Heart right ventricle (tissue), 16 donors: ENCODE results near the gene KLC3. TPM values are rescaled to one million over a fixed set of nuclear protein-coding genes. Genes with fewer than 3 reads are reported as not detected.
A peak's percentile ranks its signal among the peaks of the same experiment; 100 is the strongest.

Source experiments
- ATAC-seq, 8 donors: fragments of 200-7000 bp; cut with Tn5 transposase; one replicate each; pipeline ENCODE4 v1.9.1; 2020; ENCODE audit warnings: mild to moderate bottlenecking in 8 of 8, moderate library complexity in 8 of 8, moderate number of reproducible peaks in 1 of 8
- DNase-seq, 2 donors: peaks; one replicate each; pipeline ENCODE4 v3.0.0-alpha.2; 2020
- H3K27ac ChIP-seq, 10 donors: fragments of 200-600 bp; sonication (generic) in 2 of 10; one replicate each; pipeline versions ENCODE4 v1.5.0 to v1.8.0; 2020 to 2022; ENCODE audit warnings: mild to moderate bottlenecking in 3 of 10
- H3K27me3 ChIP-seq, 7 donors: fragments of 200-600 bp; one replicate each; pipeline ENCODE4 v1.8.0; 2021 to 2022; ENCODE audit warnings: mild to moderate bottlenecking in 2 of 7
- H3K36me3 ChIP-seq, 9 donors: fragments of 200-600 bp; sonication (generic) in 1 of 9; one replicate each; pipeline versions ENCODE4 v1.5.0 to v1.8.0; 2020 to 2022; ENCODE audit warnings: mild to moderate bottlenecking in 2 of 9
- H3K4me1 ChIP-seq, 9 donors: fragments of 200-600 bp; sonication (generic) in 1 of 9; one replicate each; pipeline versions ENCODE4 v1.5.0 to v1.8.0; 2020 to 2022; ENCODE audit warnings: mild to moderate bottlenecking in 4 of 9
- H3K4me3 ChIP-seq, 10 donors: fragments of 200-600 bp; sonication (generic) in 2 of 10; one replicate each; pipeline versions ENCODE4 v1.5.0 to v1.8.0; 2020 to 2022; ENCODE audit warnings: mild to moderate bottlenecking in 7 of 10, moderate library complexity in 2 of 10
- H3K9me3 ChIP-seq, 11 donors: fragments of 200-600 bp in 10 of 11; sonication (generic) in 2 of 11; one replicate each; pipeline versions ENCODE4 v1.5.0 to v1.8.0; 2013 to 2022; ENCODE audit warnings: mild to moderate bottlenecking in 2 of 11, control low read depth in 1 of 11, moderate library complexity in 1 of 11
- WGBS, 2 donors: extraction: QIAGEN DNeasy Blood & Tissue Kit; methylation state at CpG; one replicate each; pipeline ENCODE4 v1.1.7; 2013; ENCODE audit warnings: inconsistent platforms in 1 of 2; 5-methylcytosine and 5-hydroxymethylcytosine counted together
- intact Hi-C, 10 donors: fragments of 100-400 bp; cut with DNase I; formaldehyde crosslinking; loops; one replicate each; pipeline versions ENCODE4 v1.11.1 to v1.14.2; 2022
- polyA plus RNA-seq, 2 donors: library from polyadenylated mRNA; stranded (reverse); fragments of 200-250 nt; gene quantifications; one replicate each; pipeline ENCODE4 v1.2.3, GENCODE V29; 2013
- total RNA-seq, 10 donors: library from RNA; stranded (reverse); fragmentation: NEBNext Ultra II Directional in 3 of 10; extraction: Animal tissue kit (Norgen Biotek cat#: 25700) in 3 of 10; gene quantifications; one replicate each; pipeline versions ENCODE4 v1.2.1 to v1.2.4, GENCODE V29; 2021 to 2023
- TF ChIP-seq, protein P1 (sequence below), 9 donors: fragments of 200-600 bp; sonication (generic) in 2 of 9; IDR thresholded peaks; one replicate each; pipeline versions ENCODE4 v1.5.0 to v1.8.0; 2021 to 2022; ENCODE audit warnings: antibody characterized with exemption in 9 of 9, mild to moderate bottlenecking in 5 of 9, moderate library complexity in 1 of 9
- donor health status: Arrhythmogenic right ventricular cardiomyopathy.
- donor health status: ischemic (EF 13 %, LVEDD 7.1; RV severe dilation, severe dysfunction).
- donor health status: healthy with polysubstance abuse.
- donor health status: DM: no; HTN: yes; CAD: no.
- donor health status: DM: no; HTN: no; CAD: no.
- donor health status: ischemic (EF 25% LVEDD 6.9; RV normal size, moderate dysfunction).
- donor health status: ischemic (EF 25% LVEDD 5.7; RV mildly dilated, moderate dysfunction).
- donor health status: healthy.
- donor health status: DM: yes; HTN: yes; CAD: no.
- donor health status: Ischemic cardiomyopathy.
- donor health status: ischemic (EF 35%, LVEDD 5.7; RV mildly dilated, moderate dysfunction).
- donor health status: nonischemic (EF 11% LVEDD 7.7; RV severe dilation, severe dysfunction).
- donor health status: DM: yes; HTN: yes; CAD: no.
- donor health status: PGD.
- donor health status: ischemic (EF 29% LVEDD 5.4; RV normal size, mild dysfunction).
- donor health status: nonischemic (EF 23%, LVEDD 6.1; RV moderate dilation, normal function).

KLC3 gene
- total and polyA plus RNA-seq, 12 donors: 0.14 to 0.16 (median 0.14) TPM; not detected in 9

- 66 to 78% methylated on average over 3 of the region's 3 CpGs for WGBS, 2 donors
- no peak for ATAC-seq
- peaks cover 0 to 11% (median 0%) of the 10 kb centered on the region in 9 donors for H3K4me1 ChIP-seq
- no peak for DNase-seq
- intact Hi-C loops: no loop called here
- H3K36me3 ChIP-seq: peaks cover 0 to 65% (median 9%) of the 10 kb centered on the region in 9 donors
- H3K27ac ChIP-seq: no peak overlapping the region
- H3K27me3 ChIP-seq: peaks cover 0 to 29% (median 0%) of the 10 kb centered on the region in 7 donors
- no peaks in the 10 kb centered on the region for H3K9me3 ChIP-seq
- no peak overlapping the region for H3K4me3 ChIP-seq
- TF ChIP-seq, protein P1, sequence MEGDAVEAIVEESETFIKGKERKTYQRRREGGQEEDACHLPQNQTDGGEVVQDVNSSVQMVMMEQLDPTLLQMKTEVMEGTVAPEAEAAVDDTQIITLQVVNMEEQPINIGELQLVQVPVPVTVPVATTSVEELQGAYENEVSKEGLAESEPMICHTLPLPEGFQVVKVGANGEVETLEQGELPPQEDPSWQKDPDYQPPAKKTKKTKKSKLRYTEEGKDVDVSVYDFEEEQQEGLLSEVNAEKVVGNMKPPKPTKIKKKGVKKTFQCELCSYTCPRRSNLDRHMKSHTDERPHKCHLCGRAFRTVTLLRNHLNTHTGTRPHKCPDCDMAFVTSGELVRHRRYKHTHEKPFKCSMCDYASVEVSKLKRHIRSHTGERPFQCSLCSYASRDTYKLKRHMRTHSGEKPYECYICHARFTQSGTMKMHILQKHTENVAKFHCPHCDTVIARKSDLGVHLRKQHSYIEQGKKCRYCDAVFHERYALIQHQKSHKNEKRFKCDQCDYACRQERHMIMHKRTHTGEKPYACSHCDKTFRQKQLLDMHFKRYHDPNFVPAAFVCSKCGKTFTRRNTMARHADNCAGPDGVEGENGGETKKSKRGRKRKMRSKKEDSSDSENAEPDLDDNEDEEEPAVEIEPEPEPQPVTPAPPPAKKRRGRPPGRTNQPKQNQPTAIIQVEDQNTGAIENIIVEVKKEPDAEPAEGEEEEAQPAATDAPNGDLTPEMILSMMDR (IDR thresholded peaks at IDR 0.05): no peak
These were observed 50.8 kb downstream of the KLC3 start for GRCh38 chr19:45391346-45391745.

GRCh38 chr19:45391871-45392665 lies 51.5 kb downstream of the KLC3 start:
- H3K4me3 ChIP-seq: no peak overlapping the region
- intact Hi-C loops: no loop called here
- peaks cover 0 to 72% (median 10%) of the 10 kb centered on the region in 9 donors for H3K36me3 ChIP-seq
- TF ChIP-seq, protein P1 (IDR thresholded peaks at IDR 0.05): no peak
- peaks cover 0 to 29% (median 0%) of the 10 kb centered on the region in 7 donors for H3K27me3 ChIP-seq
- no peak overlapping the region for H3K27ac ChIP-seq
- H3K4me1 ChIP-seq: peaks cover 0 to 11% (median 0%) of the 10 kb centered on the region in 9 donors
- 94 to 97% methylated on average over 21 of the region's 21 CpGs for WGBS, 2 donors
- no peaks in the 10 kb centered on the region for H3K9me3 ChIP-seq
- peak in 3 of 8 donors; percentile 5 to 14 (median 5) for ATAC-seq
- DNase-seq: no peak

DNA sequence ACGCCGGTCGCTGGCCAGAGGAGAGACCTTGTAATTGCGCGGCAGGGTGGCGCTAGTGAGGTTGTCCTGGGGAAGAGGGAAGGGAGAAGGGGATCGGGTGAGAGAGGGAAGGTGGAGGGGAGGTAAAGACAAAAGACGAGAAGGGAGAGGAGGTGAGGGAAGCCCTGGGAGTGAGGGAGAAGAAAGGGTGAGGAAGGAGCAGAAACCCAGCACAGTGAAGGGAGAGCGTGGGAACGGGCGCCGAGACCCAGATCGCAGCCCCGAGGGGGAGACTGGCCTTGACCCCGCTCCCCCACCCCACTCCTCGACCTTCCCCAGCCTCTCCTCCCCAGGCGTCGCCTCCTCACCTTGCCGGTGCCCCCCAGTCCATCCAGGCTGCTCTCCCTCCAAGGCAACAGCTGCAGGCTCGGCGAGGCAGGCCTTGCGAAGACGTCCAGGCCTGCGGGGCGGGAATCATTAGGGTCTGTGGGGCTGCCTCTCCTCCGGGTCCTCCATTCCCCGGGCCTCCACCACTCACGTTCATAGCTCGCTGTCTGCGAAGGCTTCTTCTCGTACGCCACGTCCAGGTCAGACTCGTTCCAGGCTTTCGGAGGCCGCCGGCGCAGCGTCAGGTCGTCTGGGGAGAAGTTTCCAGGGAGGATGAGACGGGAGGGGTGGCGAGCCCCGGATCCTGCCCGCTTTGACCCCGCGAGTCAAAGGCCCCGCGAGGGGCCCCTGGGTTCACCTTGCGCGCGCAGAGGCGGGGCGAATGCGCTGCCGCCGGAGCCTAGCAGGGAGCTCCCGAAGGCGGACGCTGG lies 55.5 kb downstream of the KLC3 start:
- intact Hi-C loops: no loop called here
- TF ChIP-seq, protein P1 (IDR thresholded peaks at IDR 0.05): no peak
- peaks cover 0 to 48% (median 10%) of the 10 kb centered on the region in 9 donors for H3K36me3 ChIP-seq
- no peaks in the 10 kb centered on the region for H3K9me3 ChIP-seq
- peaks cover 7 to 36% (median 16%) of the 10 kb centered on the region in 9 donors for H3K4me1 ChIP-seq
- WGBS, 2 donors: 75 to 76% methylated on average over 54 to 59 of the region's 59 CpGs
- DNase-seq (no peak), ATAC-seq (no peak)
- H3K27me3 ChIP-seq: peaks cover 0 to 31% (median 0%) of the 10 kb centered on the region in 7 donors
- no peak overlapping the region for H3K4me3 ChIP-seq
- no peak overlapping the region for H3K27ac ChIP-seq

DNA sequence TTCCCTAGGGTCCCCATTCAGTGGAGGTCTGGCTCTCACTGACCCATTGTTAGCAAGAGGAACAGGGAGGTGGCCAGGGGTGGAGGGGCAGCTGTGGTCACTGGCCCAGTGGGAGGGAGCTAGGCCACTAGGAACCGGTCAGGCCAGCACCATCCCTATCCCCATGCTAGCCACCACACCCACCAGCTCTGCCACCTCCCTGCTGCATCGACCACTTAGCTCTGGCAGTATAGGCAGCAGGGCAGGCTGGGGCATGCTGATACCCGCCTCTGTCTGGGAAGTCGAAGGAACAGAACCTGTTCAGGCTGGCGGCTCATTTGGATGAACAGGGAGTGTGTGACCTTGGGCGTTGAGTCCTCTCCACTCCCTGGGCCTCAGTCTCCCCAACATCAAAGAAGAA lies 59.6 kb downstream of the KLC3 start:
- no peak overlapping the region for H3K4me3 ChIP-seq
- peak overlapping the region in 3 of 10 donors; percentile 31 to 67 (median 55) for H3K27ac ChIP-seq
- TF ChIP-seq, protein P1 (IDR thresholded peaks at IDR 0.05): no peak
- intact Hi-C loops: no loop called here
- peaks cover 13 to 63% (median 47%) of the 10 kb centered on the region in 9 donors for H3K4me1 ChIP-seq
- H3K36me3 ChIP-seq: peaks cover 0 to 18% (median 0%) of the 10 kb centered on the region in 9 donors
- H3K9me3 ChIP-seq: no peaks in the 10 kb centered on the region
- H3K27me3 ChIP-seq: peaks cover 0 to 59% (median 0%) of the 10 kb centered on the region in 7 donors
- DNase-seq (no peak), ATAC-seq (no peak)
- WGBS, 2 donors: 81 to 85% methylated on average over 6 of the region's 6 CpGs
